ENCODE results near the gene SALL1. TPM values are rescaled to one million over a fixed set of nuclear protein-coding genes. Genes with fewer than 3 reads are reported as not detected.

Gene SALL1
- total and polyA plus RNA-seq, 2 of the 13 experiments (the other 11 are each of a cell fraction or from before 2014, with no cell fraction given), result 6.6 to 12.3 TPM

DNA sequence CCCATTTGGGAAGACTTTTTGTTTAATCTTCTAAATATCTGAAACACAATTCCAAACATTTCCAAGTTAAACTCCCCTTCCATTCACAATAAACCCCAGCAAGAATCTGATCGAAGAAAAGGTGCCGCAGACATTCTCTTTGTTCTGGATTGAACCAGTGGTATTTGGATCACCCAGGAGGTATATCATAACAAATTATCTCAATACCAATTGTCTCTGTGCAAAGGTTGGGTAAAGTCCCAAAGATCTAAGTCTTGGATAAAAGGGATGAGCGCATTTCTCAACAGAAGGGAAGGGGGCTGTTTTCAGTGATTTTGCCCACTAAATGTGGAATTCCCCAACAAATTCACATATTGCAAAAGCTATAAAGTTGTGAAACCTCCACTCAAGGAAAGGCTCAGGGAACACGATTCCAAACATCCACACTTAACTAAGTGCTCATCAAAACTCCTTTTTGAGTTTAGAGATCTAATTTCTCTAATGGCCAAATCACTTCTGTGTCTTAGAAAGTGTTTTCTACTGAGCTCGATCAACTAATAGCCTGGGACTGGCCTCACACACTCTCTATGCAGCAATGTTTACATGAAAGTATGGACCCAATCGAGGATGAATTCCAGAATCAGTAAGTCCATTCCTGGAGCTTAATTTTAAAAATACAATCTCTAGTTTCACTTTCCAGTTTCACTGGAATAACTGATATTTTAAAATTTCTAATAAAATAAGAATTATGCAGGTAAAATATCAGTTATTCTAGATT, 30.9 kb downstream of the SALL1 start:
- peak overlapping the region; percentile 69 for H3K9ac ChIP-seq (ENCODE audit: insufficient read depth, low read depth, low read length)
- H3K27me3 ChIP-seq (ENCODE audit: control insufficient read depth in 1 of 2, insufficient read depth in 2 of 2, low read length in 2 of 2), result no peaks in the 10 kb centered on the region
- in situ Hi-C loops (cut with HindIII; ENCODE audit: extremely low pct_ligation_motif_present, low pct_unique_long_range_greater_than_20kb) (no loop called here), intact Hi-C loops (cut with micrococcal nuclease; ENCODE audit: unreplicated experiment) (loop anchor here (2.0 kb wide), 2 partner anchors 31 to 61 kb away; partner anchors contain the start of gene SALL1)
- DNase-seq (ENCODE audit: low spot score), result peak; percentile 79
- H3K4me2 ChIP-seq (ENCODE audit: low read depth, low read length), result peak overlapping the region; percentile 80
- H3K36me3 ChIP-seq (replicated peaks in 1 of 2; ENCODE audit: control insufficient read depth in 1 of 2, insufficient read depth in 2 of 2, low read length in 2 of 2), result no peaks in the 10 kb centered on the region
- no peaks in the 10 kb centered on the region for H4K20me1 ChIP-seq (ENCODE audit: insufficient read depth, low read length)
- H3K27ac ChIP-seq (ENCODE audit: extremely low read length, insufficient read depth, low read length), result peak overlapping the region; percentile 94
- ChIA-PET POLR2A (interaction anchor here (0.6 to 2.0 kb wide), 11 partner anchors 9 to 115 kb away, joined by 3 to 16 read pairs (median 3); no protein-coding TSS in a partner anchor), CTCF (ENCODE audit: low intra/inter-chr PET ratio, low total read pairs) (no interaction called here)
- ATAC-seq, result peak; percentile 83
- under 1% methylated on average over 6 of the region's 6 CpGs for WGBS (ENCODE audit: low lambda C conversion rate)
- H3K4me3 ChIP-seq (replicated peaks in 1 of 3; ENCODE audit: insufficient read depth in 1 of 3, low read depth in 2 of 3, low read length in 3 of 3), result peak overlapping the region; percentile 49 to 57 (median 52)
- H2AFZ ChIP-seq (ENCODE audit: low read length), result no peak overlapping the region
- FAIRE-seq, result peak; percentile 78
- BruUV-seq (replicated peaks), result TSS peak; percentile 83
- H3K9me3 ChIP-seq (ENCODE audit: low read length), result no peaks in the 10 kb centered on the region
- peaks cover 87% of the 10 kb centered on the region for H3K4me1 ChIP-seq (ENCODE audit: insufficient read depth, low read length)
- H3K79me2 ChIP-seq (ENCODE audit: insufficient read depth, low read length), result no peaks in the 10 kb centered on the region
- TF ChIP-seq, protein P1, sequence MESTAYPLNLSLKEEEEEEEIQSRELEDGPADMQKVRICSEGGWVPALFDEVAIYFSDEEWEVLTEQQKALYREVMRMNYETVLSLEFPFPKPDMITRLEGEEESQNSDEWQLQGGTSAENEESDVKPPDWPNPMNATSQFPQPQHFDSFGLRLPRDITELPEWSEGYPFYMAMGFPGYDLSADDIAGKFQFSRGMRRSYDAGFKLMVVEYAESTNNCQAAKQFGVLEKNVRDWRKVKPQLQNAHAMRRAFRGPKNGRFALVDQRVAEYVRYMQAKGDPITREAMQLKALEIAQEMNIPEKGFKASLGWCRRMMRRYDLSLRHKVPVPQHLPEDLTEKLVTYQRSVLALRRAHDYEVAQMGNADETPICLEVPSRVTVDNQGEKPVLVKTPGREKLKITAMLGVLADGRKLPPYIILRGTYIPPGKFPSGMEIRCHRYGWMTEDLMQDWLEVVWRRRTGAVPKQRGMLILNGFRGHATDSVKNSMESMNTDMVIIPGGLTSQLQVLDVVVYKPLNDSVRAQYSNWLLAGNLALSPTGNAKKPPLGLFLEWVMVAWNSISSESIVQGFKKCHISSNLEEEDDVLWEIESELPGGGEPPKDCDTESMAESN (CRISPR knock-in tag; conservative IDR thresholded peaks at IDR 0.05), result 0 out of 2 replicates have a peak, but pooled peaks have one; percentile 9
- TF ChIP-seq CREM (IDR thresholded peaks at IDR 0.05), result peak; percentile 65; the same call in 1 of the 2 replicates
- no peak for TF ChIP-seq CREM (CRISPR knock-in tag; IDR thresholded peaks at IDR 0.05)
- TF ChIP-seq, protein P2, sequence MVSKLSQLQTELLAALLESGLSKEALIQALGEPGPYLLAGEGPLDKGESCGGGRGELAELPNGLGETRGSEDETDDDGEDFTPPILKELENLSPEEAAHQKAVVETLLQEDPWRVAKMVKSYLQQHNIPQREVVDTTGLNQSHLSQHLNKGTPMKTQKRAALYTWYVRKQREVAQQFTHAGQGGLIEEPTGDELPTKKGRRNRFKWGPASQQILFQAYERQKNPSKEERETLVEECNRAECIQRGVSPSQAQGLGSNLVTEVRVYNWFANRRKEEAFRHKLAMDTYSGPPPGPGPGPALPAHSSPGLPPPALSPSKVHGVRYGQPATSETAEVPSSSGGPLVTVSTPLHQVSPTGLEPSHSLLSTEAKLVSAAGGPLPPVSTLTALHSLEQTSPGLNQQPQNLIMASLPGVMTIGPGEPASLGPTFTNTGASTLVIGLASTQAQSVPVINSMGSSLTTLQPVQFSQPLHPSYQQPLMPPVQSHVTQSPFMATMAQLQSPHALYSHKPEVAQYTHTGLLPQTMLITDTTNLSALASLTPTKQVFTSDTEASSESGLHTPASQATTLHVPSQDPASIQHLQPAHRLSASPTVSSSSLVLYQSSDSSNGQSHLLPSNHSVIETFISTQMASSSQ (IDR thresholded peaks at IDR 0.05; ENCODE audit: low read depth), result 0 out of 2 replicates have a peak, but pooled peaks have one; percentile 22
- TF ChIP-seq, protein P2 (CRISPR knock-in tag; IDR thresholded peaks at IDR 0.05; ENCODE audit: borderline replicate concordance), result no peak
- TF ChIP-seq TCF7 (IDR thresholded peaks at IDR 0.05; ENCODE audit: low read depth), result peak; percentile 84
- no peak for TF ChIP-seq CHD2 (IDR thresholded peaks at IDR 0.05; ENCODE audit: low read depth, low read length)
- TF ChIP-seq, protein P3, sequence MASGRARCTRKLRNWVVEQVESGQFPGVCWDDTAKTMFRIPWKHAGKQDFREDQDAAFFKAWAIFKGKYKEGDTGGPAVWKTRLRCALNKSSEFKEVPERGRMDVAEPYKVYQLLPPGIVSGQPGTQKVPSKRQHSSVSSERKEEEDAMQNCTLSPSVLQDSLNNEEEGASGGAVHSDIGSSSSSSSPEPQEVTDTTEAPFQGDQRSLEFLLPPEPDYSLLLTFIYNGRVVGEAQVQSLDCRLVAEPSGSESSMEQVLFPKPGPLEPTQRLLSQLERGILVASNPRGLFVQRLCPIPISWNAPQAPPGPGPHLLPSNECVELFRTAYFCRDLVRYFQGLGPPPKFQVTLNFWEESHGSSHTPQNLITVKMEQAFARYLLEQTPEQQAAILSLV (CRISPR knock-in tag; IDR thresholded peaks at IDR 0.05; ENCODE audit: borderline replicate concordance), result no peak
- peak; percentile 57; the same call in 1 of the 2 replicates for TF ChIP-seq NCOA2 (CRISPR knock-in tag; IDR thresholded peaks at IDR 0.05)
- TF ChIP-seq, protein P4, sequence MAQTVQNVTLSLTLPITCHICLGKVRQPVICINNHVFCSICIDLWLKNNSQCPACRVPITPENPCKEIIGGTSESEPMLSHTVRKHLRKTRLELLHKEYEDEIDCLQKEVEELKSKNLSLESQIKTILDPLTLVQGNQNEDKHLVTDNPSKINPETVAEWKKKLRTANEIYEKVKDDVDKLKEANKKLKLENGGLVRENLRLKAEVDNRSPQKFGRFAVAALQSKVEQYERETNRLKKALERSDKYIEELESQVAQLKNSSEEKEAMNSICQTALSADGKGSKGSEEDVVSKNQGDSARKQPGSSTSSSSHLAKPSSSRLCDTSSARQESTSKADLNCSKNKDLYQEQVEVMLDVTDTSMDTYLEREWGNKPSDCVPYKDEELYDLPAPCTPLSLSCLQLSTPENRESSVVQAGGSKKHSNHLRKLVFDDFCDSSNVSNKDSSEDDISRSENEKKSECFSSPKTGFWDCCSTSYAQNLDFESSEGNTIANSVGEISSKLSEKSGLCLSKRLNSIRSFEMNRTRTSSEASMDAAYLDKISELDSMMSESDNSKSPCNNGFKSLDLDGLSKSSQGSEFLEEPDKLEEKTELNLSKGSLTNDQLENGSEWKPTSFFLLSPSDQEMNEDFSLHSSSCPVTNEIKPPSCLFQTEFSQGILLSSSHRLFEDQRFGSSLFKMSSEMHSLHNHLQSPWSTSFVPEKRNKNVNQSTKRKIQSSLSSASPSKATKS (CRISPR knock-in tag; IDR thresholded peaks at IDR 0.05), result no peak
- peak; percentile 56; the same call in 1 of the 2 replicates for TF ChIP-seq ZNF747 (CRISPR knock-in tag; IDR thresholded peaks at IDR 0.05; ENCODE audit: borderline replicate concordance)
- TF ChIP-seq PITX1 (CRISPR knock-in tag; IDR thresholded peaks at IDR 0.05), result 0 out of 2 replicates have a peak, but pooled peaks have one; percentile 52
- TF ChIP-seq ZNF180 (CRISPR knock-in tag; IDR thresholded peaks at IDR 0.05; ENCODE audit: borderline replicate concordance, low read depth), result no peak
- TF ChIP-seq SALL1 (CRISPR knock-in tag; IDR thresholded peaks at IDR 0.05), result 0 out of 2 replicates have a peak, but pooled peaks have one; percentile 7

Data from HepG2 (cell line).